SU-DHL-6 (cell line): ENCODE results near the gene ADARB2.

Experiments
- CTCF ChIP-seq: fragments of 200-600 bp; sonication (generic); IDR thresholded peaks from one replicate; pipeline ENCODE4 v1.5.1; 2017; ENCODE audit warnings: antibody characterized with exemption, mild to moderate bottlenecking, low read length, moderate library complexity; ENCODE audit not compliant: insufficient read depth, poor library complexity, severe bottlenecking
- EZH2phosphoT487 ChIP-seq: fragments of 200-600 bp; sonication (generic), shearing (Covaris generic); conservative IDR thresholded peaks from 2 replicates; pipeline ENCODE4 v1.6.1; 2018; ENCODE audit warnings: mild to moderate bottlenecking, antibody characterized with exemption, low read length, moderate library complexity, mixed read lengths

GRCh38 chr10:1529806-1530413 is 207.4 kb downstream of the ADARB2 start:
- no peak for TF ChIP-seq CTCF
- no peak for TF ChIP-seq EZH2phosphoT487
